T-helper 22 cell (primary cell): Measurements from ENCODE around the gene INPP5D.
"Not testable (repeated sequence)": the region's sequence is repeated elsewhere in the genome, so short reads cannot be mapped to it uniquely, and the experiment has no call there.

Experiments
- DNase-seq: peaks from one replicate; pipeline ENCODE4 v3.0.0-alpha.2; 2020; ENCODE audit warnings: low read depth

The INPP5D gene

GRCh38 chr2:233053928-233054784 lies 6.0 kb upstream of the INPP5D start:
- DNase-seq, result peak; percentile 29

DNA sequence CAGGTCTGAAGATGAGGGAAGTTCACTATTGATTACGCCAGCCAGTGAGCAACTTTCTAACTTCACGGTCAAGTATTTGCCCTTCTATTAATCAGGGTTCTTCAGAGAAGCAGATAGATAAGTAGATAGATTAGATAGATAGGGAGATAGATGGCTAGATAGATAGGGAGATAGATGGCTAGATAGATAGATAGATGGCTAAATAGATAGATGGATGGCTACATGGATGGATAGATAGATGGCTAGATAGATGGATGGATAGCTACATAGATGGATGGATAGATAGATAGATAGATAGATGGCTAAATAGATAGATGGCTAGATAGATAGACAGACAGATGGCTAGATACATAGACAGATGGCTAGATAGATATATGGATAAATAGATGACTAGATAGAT lies 4.8 kb upstream of the INPP5D start:
- no peak for DNase-seq

- DNase-seq, result no peak
Measured at GRCh38 chr2:233056961-233057605, 3.1 kb upstream of the INPP5D start.

GRCh38 chr2:233058717-233059546 lies 1.2 kb upstream of the INPP5D start:
- DNase-seq, result no peak

DNA sequence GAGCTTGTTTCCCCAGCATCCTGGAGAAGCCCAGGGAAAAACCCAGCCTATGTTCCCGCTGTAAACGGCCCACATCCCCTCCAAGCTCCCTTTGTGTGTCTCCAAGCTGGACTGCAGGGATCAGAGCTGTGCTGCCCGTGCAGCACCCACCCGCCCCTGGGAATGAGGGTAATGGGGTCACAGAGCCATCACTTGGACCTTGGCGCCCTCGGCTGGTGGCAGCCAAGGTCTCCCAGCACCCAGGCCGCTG lies 670 bp upstream of the INPP5D start:
- no peak for DNase-seq

DNA sequence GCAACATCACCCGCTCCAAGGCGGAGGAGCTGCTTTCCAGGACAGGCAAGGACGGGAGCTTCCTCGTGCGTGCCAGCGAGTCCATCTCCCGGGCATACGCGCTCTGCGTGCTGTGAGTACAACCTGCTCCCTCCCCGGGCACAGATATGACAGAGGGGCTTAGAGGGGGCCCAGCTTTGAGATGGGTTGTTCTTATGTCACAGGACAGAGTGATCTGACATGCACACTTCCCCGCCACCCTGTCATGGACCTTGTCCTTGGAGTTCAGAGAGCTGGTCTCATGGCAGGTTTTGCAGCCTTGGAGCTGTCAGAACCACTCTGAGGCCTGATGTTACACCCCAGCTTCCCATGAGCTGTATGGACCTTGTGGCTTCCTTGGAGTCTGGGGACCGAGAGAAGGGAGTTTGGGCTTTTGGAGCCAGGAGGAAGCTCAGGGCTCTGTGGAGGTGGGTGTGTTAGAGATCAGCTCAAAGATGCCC lies 398 bp downstream of the INPP5D start:
- no peak for DNase-seq

DNA sequence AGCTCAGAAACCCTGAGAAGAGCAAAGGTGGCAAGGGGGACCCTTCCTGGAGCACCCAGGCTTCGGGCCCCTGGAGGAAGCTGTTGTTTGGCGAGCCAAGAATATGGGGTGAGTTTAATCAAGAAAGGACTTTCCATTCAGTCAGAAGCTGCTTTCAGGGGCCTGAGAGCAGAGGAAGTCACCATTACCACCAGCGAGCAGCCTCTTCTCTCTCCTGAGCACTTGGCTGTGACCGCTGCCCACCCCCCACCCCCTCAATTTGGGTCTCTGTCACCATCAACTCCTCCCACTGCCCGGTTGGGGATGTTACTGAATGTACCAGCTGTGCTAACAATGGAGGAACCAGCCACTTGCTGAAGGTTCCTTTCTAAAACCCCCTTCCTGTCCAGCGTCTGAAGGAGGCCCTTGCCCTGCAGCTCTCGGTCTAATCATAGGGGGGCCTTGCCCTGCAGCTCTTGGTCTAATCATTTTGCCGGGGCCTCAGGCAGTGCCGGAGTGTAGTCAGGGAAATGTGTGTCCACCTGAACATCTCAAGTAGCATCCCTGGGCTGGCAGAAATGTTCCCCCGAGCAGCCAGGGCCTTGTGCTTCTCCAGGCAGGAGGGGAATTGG lies 943 bp downstream of the INPP5D start:
- DNase-seq, result no peak

GRCh38 chr2:233061591-233062450 lies 1.7 kb downstream of the INPP5D start:
- DNase-seq, result no peak

- DNase-seq, result no peak
Measured at GRCh38 chr2:233062451-233062850, 2.3 kb downstream of the INPP5D start.

DNA sequence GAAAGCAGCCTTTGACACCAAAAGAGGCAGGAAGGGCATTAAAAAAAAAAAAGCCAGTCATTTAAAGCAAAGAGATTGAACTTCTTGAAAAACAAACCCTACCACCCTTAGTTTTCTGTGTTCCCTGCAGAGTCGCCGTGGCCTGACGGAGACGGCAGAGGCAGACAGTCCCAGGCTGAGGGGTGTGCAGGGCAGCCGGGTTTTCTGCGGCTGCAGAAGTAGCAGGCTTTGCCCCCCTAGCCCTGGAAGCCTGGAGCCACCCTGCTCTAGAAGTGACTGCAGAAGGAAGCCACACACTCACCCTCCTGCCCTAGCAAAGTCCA lies 2.8 kb downstream of the INPP5D start:
- no peak for DNase-seq

DNA sequence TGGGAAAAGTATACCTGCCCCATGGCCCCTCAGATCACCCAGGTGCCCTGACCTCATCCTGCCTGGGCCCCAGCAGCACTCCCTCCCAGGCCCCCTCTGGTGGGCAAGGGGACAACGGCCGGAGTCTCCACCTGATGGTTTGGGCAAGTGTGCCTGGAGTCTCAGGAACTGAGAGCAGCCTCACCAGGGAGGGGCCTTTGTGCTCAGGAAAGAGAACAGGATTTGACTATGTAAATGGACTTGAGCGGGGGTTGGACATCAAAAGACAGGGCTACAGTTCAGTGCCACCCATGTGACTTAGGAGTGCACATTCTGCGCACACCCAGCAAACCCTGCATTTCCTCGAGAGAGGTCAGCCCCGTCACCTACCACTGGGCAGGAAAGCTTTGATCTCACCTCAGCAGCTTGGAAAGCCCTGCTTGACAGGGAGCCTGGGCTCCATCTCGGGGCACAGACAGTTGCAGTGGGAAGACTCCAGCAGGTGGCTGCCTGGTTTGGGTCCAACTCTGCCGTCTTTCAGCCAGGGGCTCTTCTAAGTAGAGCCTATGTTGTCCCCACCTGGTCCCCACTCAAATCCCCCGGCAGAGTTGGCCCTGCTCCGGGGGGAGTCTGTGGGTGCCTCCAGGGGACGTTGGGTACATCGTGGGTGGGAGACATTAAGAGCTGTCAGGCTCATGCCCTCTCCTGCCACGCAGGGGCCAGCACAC lies 3.3 kb downstream of the INPP5D start:
- DNase-seq, result no peak

GRCh38 chr2:233063976-233064411 lies 3.9 kb downstream of the INPP5D start:
- DNase-seq, result no peak

DNA sequence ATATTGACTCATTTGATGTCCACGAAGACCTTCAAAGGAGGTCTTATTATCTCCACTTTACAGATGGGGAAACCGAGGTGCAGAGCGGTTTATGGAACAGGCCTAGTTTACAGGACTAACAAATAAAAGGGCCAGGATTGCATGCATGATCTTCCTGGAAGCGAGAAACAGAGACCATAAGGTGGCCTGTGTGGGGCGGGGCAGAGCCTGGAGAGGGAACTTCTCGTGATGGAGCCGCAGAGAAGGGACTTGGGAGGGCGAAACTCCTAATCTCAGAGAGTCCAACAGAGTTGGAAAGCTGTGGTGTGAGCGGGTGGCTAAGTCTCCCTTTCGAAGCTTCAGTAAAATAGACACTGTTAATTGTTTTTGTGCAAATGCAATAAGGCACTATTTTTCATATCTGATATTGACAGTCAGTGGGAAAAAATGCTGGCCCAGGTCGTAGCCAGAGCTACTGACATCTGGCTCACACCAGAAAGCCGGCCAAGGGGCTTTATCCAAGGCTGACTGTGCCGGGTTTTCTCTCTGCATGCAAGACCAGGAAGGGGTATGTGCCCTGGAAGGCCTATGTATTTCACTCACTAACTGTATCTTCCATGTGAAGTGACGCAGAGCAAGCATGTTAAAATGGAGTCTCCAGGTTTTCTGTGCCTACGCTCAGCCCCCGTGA lies 4.5 kb downstream of the INPP5D start:
- no peak for DNase-seq

DNA sequence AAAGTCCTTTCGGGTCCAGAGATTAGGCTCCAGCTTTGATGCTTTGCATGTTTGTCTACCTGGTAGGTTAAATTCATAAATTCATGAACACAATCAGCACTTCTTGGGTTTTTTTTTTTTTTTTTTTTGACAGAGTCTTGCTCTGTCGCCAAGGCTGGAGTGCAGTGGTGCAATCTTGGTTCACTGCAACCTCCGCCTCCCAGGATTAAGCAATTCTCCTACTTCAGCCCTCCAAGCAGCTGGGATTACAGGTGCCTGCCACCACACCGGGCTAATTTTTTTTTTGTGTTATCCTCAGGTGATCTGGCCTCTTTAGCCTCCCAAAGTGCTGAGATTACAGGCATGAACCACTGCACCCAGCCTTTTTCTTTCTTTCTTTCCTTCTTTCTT lies 5.1 kb downstream of the INPP5D start:
- DNase-seq, result not testable (repeated sequence)

- no peak for DNase-seq
Measured at GRCh38 chr2:233065954-233066470, 5.9 kb downstream of the INPP5D start.

GRCh38 chr2:233068762-233069418 lies 8.7 kb downstream of the INPP5D start:
- no peak for DNase-seq

GRCh38 chr2:233072838-233073237 lies 12.7 kb downstream of the INPP5D start:
- no peak for DNase-seq

- DNase-seq, result no peak
Measured at GRCh38 chr2:233074106-233074505, 14.0 kb downstream of the INPP5D start.

- DNase-seq, result no peak
Measured at GRCh38 chr2:233075141-233075965, 15.2 kb downstream of the INPP5D start.
